Nephron (organoid): ENCODE results near the gene USF3.

ENCODE experiments used
- H3K27ac Mint-ChIP-seq, 3 experiments: 2 replicates each; pipeline ENCODE4 v1.8.0; 2020; ENCODE audit warnings: mixed read lengths in 3 of 3, mild to moderate bottlenecking in 2 of 3, moderate library complexity in 1 of 3
- H3K27me3 Mint-ChIP-seq: 2 replicates; pipeline ENCODE4 v1.8.0; 2021; ENCODE audit warnings: low read depth, mild to moderate bottlenecking, moderate library complexity, mixed read lengths
- H3K36me3 Mint-ChIP-seq: 2 replicates; pipeline ENCODE4 v1.8.0; 2020; ENCODE audit warnings: low read depth, mixed read lengths
- H3K4me1 Mint-ChIP-seq: 2 replicates; pipeline ENCODE4 v1.8.0; 2020; ENCODE audit warnings: mixed read lengths
- H3K4me3 Mint-ChIP-seq, 3 experiments: 2 replicates each; pipeline ENCODE4 v1.8.0; 2020; ENCODE audit warnings: mild to moderate bottlenecking in 3 of 3, mixed read lengths in 3 of 3, moderate library complexity in 2 of 3
- H3K9me3 Mint-ChIP-seq: 2 replicates; pipeline ENCODE4 v1.8.0; 2020; ENCODE audit warnings: mixed read lengths
- CTCF ChIP-seq, 3 experiments: fragments of 200-600 bp; sonication (generic); IDR thresholded peaks; one replicate each; pipeline ENCODE4 v1.5.0; 2021; ENCODE audit warnings: antibody characterized with exemption in 3 of 3; ENCODE audit not compliant: unreplicated experiment in 3 of 3

USF3 gene

GRCh38 chr3:113659996-113660395 is 36.4 kb downstream of the USF3 start:
- peaks cover 79% of the 10 kb centered on the region for H3K36me3 Mint-ChIP-seq
- H3K4me3 Mint-ChIP-seq: no peak overlapping the region
- H3K9me3 Mint-ChIP-seq: no peaks in the 10 kb centered on the region
- peaks cover 28% of the 10 kb centered on the region for H3K4me1 Mint-ChIP-seq
- H3K27ac Mint-ChIP-seq: peak overlapping the region in 1 of 3 experiments; percentile 6
- TF ChIP-seq CTCF (IDR thresholded peaks at IDR 0.05; ENCODE audit: unreplicated experiment in 3 of 3): no peak
- H3K27me3 Mint-ChIP-seq: no peaks in the 10 kb centered on the region

- Mint-ChIP-seq H3K27ac (no peak overlapping the region), H3K4me1 (peaks cover 34% of the 10 kb centered on the region), H3K36me3 (peaks cover 78% of the 10 kb centered on the region), H3K4me3 (no peak overlapping the region), H3K27me3 (no peaks in the 10 kb centered on the region), H3K9me3 (no peaks in the 10 kb centered on the region)
- no peak for TF ChIP-seq CTCF (IDR thresholded peaks at IDR 0.05; ENCODE audit: unreplicated experiment in 3 of 3)
Observed at GRCh38 chr3:113659101-113659541, 37.3 kb downstream of the USF3 start.

GRCh38 chr3:113658107-113658506 is 38.3 kb downstream of the USF3 start:
- no peaks in the 10 kb centered on the region for H3K9me3 Mint-ChIP-seq
- H3K4me3 Mint-ChIP-seq: no peak overlapping the region

GRCh38 chr3:113654851-113655250 is 41.6 kb downstream of the USF3 start:
- Mint-ChIP-seq H3K36me3 (peaks cover 66% of the 10 kb centered on the region), H3K9me3 (no peaks in the 10 kb centered on the region), H3K27ac (peak overlapping the region; percentile 25 to 83 (median 58)), H3K4me1 (peaks cover 22% of the 10 kb centered on the region), H3K4me3 (no peak overlapping the region), H3K27me3 (no peaks in the 10 kb centered on the region)
- TF ChIP-seq CTCF (IDR thresholded peaks at IDR 0.05; ENCODE audit: unreplicated experiment in 3 of 3): no peak

More at GRCh38 chr3:113658107-113658506, 38.3 kb downstream of the USF3 start:
- no peak for TF ChIP-seq CTCF (IDR thresholded peaks at IDR 0.05; ENCODE audit: unreplicated experiment in 3 of 3)
- Mint-ChIP-seq H3K36me3 (peaks cover 69% of the 10 kb centered on the region), H3K4me1 (peaks cover 34% of the 10 kb centered on the region), H3K27me3 (no peaks in the 10 kb centered on the region), H3K27ac (peak overlapping the region in 1 of 3 experiments; percentile 29)

- no peaks in the 10 kb centered on the region for H3K27me3 Mint-ChIP-seq
- peak overlapping the region; percentile 25 to 83 (median 58) for H3K27ac Mint-ChIP-seq
- H3K4me3 Mint-ChIP-seq: no peak overlapping the region
- no peaks in the 10 kb centered on the region for H3K9me3 Mint-ChIP-seq
- H3K4me1 Mint-ChIP-seq: peaks cover 17% of the 10 kb centered on the region
- peaks cover 60% of the 10 kb centered on the region for H3K36me3 Mint-ChIP-seq
- TF ChIP-seq CTCF (IDR thresholded peaks at IDR 0.05; ENCODE audit: unreplicated experiment in 3 of 3): no peak
Observed at GRCh38 chr3:113654310-113654709, 42.1 kb downstream of the USF3 start.

- Mint-ChIP-seq H3K9me3 (peaks cover 26% of the 10 kb centered on the region), H3K27me3 (no peaks in the 10 kb centered on the region), H3K27ac (no peak overlapping the region), H3K4me1 (no peaks in the 10 kb centered on the region), H3K36me3 (peaks cover 44% of the 10 kb centered on the region), H3K4me3 (no peak overlapping the region)
- TF ChIP-seq CTCF (IDR thresholded peaks at IDR 0.05; ENCODE audit: unreplicated experiment in 3 of 3): no peak
Observed at GRCh38 chr3:113649174-113649845, 47.1 kb downstream of the USF3 start.
